Stimulated activated CD8-positive, alpha-beta memory T cell treated with anti-CD3 and anti-CD28 coated beads, Interleukin-7, amount 100 ng/mL, for 48 hours (primary cell): ENCODE data around the gene RP9.
"Not testable (repeated sequence)": the region's sequence is repeated elsewhere in the genome, so short reads cannot be mapped to it uniquely, and the experiment has no call there.

Experiments used
- DNase-seq, 2 donors: peaks; one replicate each; pipeline ENCODE4 v3.0.0-alpha.2; 2020; ENCODE audit warnings: low read depth in 1 of 2; ENCODE audit errors: extremely low read depth in 1 of 2

Gene RP9

DNA sequence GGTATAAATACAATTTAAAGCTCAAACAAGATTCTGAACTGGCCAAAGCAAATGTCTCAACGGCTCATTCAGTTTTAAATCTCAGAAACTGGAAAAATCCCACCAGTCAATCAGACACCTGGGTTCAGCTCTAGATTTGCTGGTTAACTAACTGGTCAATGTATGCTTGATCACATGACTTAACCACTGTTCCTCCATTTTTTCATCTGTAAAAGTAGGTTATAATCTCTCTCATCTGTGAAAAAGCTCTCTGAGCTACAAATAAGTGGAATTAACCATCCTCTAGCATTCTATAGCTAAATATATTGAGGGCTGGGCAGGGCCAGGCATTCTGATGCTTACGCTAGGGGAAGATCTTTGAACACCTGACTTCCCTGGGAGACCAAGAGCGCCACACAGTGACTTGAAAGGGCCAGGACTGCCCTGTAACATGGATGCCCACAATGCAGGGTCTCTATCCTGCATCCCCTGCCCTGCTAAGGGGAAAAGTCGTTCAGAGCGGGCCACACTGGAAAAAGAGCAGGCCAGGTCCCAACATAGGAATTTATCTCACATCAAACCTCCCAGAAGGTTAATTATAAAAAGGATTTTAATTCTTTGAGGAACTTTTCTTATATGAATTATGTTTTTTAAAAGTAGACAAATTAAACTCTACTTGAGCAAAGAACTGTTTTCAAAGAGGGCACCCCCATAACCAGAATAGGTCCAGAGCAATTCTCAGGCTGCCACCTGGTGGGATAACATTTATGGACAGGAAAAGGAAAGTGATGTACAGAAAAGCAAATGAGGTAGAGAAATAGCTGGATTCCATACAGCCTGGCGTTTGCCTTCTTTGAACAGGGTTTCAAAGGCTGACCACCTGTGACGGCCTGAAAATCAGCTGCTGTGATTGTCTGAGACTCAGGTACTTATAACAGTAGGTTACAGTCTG, 1.8 kb downstream of the RP9 start:
- no peak for DNase-seq

GRCh38 chr7:33101906-33102305, 7.3 kb downstream of the RP9 start:
- no peak for DNase-seq

DNA sequence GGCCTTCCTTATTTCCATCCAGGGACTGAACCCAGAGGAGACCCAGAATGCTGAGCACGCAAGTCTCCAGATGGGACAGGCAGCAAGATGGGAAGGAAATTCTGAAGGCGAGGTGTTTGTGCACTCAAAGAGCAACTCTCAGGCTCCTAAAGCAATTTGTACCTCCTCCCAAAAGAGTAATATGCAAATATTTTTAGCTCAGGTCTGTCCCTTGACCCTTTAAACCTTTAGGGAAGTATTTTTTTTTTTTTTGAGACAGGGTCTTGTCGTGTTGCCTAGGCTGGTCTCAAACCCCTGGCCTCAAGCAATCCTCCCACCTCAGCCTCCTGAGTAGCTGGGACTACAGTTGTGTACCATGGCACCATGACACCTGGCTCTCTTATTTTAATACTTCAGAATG, 8.4 kb downstream of the RP9 start:
- no peak for DNase-seq

GRCh38 chr7:33099154-33099940, 9.9 kb downstream of the RP9 start:
- no peak for DNase-seq

GRCh38 chr7:33094745-33095275, 14.4 kb downstream of the RP9 start:
- DNase-seq, result not testable (repeated sequence)

- DNase-seq, result no peak
Observed at GRCh38 chr7:33093266-33093665, 15.9 kb downstream of the RP9 start.

GRCh38 chr7:33091641-33092191, 17.5 kb downstream of the RP9 start:
- DNase-seq, result no peak

DNA sequence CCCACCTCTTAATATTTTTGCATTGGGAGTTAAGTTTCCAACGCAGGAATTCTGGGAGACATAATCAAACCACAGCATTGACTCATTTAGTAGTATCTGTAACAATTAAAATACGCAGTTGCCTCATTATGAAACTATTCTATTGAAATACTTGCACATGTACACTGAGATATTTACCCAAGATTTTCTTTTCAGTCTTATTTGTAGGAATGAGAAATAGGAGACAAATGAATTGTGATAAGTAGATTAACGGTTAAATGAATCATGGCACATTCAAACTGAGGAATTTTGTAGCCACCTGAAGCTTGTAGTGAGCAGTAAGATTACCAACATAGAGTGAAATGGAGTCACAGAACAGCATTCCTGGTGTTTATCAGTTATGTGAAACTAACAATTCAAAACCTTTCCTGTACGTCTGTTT, 18.1 kb downstream of the RP9 start:
- no peak for DNase-seq

GRCh38 chr7:33089142-33089541, 20.1 kb downstream of the RP9 start:
- DNase-seq, result no peak

GRCh38 chr7:33087858-33088257, 21.3 kb downstream of the RP9 start:
- DNase-seq, result no peak

GRCh38 chr7:33087356-33087755, 21.8 kb downstream of the RP9 start:
- DNase-seq, result no peak

DNA sequence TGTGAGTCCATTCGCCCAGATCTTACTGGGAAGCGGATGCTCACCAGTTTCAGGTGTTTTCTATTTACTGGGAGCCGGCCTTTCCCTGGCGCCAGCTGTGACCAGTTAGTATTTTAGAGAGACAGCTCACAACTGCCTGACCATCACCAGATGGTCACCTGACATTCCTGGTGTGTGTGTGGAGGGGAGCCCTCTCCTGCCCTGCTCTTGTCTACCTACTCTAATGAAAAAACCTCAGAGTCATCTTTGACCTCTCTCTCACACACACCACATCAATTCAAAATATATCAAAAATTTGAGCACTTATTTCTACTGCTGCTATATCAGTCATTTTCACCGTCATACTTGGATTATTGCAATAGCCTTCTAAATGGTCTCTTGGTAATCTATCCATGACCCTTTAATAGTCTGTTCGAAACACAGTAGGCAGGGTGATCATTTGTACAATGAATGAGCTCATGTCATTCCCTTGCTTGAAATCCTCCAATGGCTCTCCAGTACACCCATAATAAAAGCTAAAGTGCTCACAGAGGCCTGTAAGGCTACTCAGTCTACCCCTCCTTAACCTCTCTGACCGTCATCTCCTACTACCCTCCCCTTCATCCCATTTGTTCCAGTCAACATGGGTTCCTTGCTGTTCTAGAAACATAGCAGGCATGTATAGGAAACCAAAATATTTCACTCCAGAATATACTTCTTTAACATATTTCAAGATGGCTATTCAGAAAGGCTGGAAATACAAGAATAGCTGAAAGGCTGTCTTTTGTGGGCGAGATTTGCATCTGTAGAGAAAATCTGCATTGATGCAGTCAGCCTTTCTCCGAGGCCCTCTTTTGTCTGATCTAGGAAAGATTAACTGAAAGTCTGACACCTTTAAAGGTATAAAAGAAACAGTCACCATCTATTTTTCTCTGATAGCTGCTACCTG, 29.2 kb downstream of the RP9 start:
- DNase-seq, result no peak

- no peak for DNase-seq
Observed at GRCh38 chr7:33079096-33079495, 30.1 kb downstream of the RP9 start.

DNA sequence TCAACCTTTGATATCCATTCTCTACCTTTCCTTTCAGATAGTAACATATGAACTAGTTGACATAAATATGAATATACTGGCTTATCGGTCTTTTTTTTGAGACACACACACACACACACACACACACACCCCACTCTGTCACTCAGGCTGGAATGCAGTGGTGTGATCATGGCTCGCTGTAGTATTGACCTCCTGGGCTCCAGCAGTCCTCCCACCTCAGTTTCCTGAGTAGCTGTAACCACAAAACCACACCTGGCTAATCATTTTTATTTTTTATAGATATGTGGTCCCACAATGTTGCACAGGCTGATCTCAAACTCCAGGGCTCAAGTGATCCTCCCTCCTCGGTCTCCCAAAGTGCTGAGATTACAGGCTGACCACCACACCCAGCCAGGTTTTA, 32.5 kb downstream of the RP9 start:
- DNase-seq, result no peak

DNA sequence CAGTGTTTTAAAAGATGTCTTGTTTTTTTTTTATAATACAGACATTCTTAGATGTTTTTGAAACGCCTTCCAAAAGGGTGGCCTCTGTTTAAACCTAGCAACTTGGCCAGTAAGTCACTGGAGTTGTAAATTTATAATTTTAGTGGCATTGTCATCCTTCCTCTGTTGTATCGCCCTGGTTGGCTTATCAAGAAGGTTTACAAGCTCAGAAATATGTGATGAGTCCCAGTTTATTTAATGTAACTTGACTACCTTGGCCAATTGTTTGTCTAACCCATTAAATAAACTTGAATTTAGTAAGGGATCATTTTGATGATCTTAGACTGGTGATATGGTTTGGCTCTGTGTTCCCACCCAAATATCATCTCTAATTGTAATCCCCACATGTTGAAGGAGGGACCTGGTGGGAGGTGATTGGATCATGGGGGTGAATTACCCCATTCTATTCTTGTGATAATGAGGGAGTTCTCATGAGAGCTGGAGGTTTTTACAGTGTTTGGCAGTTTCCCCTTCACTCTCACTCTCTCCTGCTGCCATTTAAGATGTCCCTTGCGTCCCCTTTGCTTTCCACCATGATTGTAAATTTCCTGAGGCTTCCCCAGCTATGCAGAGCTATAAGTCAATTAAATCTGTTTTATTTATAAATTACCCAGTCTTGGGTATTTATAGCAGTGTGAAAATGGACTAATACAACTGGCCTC, 33.2 kb downstream of the RP9 start:
- no peak for DNase-seq

DNA sequence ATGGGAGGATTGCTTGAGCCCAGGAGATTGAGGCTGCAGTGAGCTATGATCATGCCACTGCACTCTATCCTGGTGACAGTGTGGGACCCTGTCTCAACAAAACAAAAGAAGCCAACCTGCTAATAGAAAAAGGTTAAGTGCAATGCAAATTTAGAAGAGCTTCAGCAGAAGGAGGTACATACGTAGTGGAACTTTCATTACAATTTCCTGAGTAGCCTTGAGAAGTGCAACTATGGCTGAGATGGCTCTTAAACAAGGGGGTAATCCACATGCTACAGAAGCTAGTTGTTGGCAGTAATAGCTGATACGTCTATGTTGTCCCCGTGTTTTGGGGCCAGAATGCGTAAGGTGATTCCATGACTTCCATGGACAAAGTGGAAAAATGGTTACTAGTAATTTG, 36.0 kb downstream of the RP9 start:
- no peak for DNase-seq

DNA sequence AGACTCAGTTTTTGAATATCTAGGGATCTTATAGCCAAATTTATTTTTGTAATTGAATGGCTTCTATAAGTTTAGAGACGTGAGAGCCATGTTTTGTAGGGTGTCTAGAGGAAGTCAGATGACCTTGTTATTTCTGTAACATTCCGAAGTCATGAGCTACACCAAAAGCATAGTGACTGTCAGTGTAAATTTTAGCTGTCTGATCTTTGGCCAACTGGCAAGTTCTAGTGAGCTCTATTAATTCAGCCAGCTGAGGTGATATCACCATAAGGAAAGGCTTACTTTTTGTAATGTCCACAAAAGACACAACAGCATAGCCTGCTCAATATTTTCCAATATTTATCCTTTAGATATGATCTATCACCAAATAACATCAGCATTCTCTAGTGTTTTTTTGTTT, 36.7 kb downstream of the RP9 start:
- DNase-seq, result no peak

DNA sequence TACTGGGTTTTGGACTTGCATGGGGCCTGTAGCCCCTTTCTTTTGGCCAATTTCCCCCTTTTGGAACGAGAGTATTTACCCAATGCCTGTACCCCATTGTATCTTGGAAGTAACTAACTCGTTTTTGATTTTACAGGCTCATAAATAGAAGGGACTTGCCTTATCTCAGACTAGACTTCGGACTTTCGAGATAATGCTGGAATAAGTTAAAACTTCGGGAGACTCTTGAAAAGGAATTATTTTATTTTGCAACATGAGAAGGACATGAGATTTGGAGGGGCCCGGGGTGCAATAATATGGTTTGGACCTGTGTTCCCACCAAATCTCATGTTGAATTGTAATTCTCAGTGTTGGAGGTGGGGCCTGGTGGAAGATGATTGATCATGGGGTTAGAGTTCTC, 38.4 kb downstream of the RP9 start:
- no peak for DNase-seq

DNA sequence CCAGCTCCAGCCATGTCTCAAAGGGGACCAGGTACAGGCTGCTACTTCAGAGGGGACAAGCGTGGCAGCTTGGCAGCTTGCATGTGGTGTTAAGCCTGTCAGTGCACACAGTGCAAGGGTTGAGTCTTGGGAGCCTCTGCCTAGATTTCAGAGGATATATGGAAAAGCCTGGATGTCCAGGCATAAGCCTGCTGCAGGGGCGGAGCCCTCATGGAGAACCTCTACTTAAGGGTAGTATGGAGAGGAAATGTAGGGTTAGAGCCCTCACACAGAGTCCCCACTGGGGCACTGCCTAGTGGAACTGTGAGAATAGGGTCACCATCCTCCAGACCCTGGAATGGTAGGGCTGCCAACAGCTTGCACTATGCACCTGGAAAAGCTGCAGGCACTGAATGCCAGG, 38.9 kb downstream of the RP9 start:
- no peak for DNase-seq

- no peak for DNase-seq
Observed at GRCh38 chr7:33067921-33068320, 41.3 kb downstream of the RP9 start.
